Tibial nerve (tissue), 4 donors: ENCODE measurements around the gene BICDL2. TPM values are rescaled to one million over a fixed set of nuclear protein-coding genes. Genes with fewer than 3 reads are reported as not detected.
A peak's percentile ranks its signal among the peaks of the same experiment; 100 is the strongest.
"Not testable (repeated sequence)": the region's sequence is repeated elsewhere in the genome, so short reads cannot be mapped to it uniquely, and the experiment has no call there.

Experiments used
- DNase-seq, 2 donors: peaks; one replicate each; pipeline ENCODE4 v3.0.0-alpha.2; 2019; ENCODE audit warnings: low spot score in 2 of 2
- H3K27ac ChIP-seq, 4 donors: fragments of 200-600 bp; sonication (generic) in 3 of 4; one replicate each; pipeline ENCODE4 v1.5.1; 2017 to 2019; ENCODE audit warnings: mild to moderate bottlenecking in 1 of 4
- H3K27me3 ChIP-seq, 2 donors: fragments of 200-600 bp; sonication (generic) in 1 of 2; one replicate each; pipeline versions ENCODE4 v1.5.1 to v1.6.0; 2017 to 2019
- H3K36me3 ChIP-seq, 3 donors: fragments of 200-600 bp; sonication (generic); one replicate each; pipeline ENCODE4 v1.5.1; 2018 to 2019
- H3K4me1 ChIP-seq, 4 donors: fragments of 200-600 bp; sonication (generic) in 3 of 4; one replicate each; pipeline ENCODE4 v1.5.1; 2017 to 2019
- H3K4me3 ChIP-seq, 4 donors: fragments of 200-600 bp; sonication (generic) in 3 of 4; one replicate each; pipeline ENCODE4 v1.5.1; 2017 to 2019; ENCODE audit warnings: mild to moderate bottlenecking in 1 of 4, moderate library complexity in 1 of 4
- H3K9me3 ChIP-seq, 4 donors: fragments of 200-600 bp; sonication (generic) in 3 of 4; one replicate each; pipeline ENCODE4 v1.5.1; 2017 to 2019
- CTCF ChIP-seq, 5 experiments: fragments of 200-600 bp in 3 of 5; fragments of 450-650 bp in 2 of 5; sonication (generic) in 3 of 5; IDR thresholded peaks; one replicate each; pipeline ENCODE4 v1.5.1; 2016 to 2019; ENCODE audit warnings: antibody characterized with exemption in 5 of 5, mild to moderate bottlenecking in 3 of 5, moderate library complexity in 2 of 5
- EP300 ChIP-seq, 2 donors: sonication (generic); formaldehyde crosslinking; IDR thresholded peaks; one replicate each; pipeline ENCODE4 v1.6.1; 2017; ENCODE audit warnings: antibody characterized with exemption in 2 of 2, mild to moderate bottlenecking in 1 of 2
- POLR2A ChIP-seq, 2 donors: fragments of 450-650 bp; IDR thresholded peaks; one replicate each; pipeline ENCODE4 v1.6.1; 2017; ENCODE audit warnings: antibody characterized with exemption in 2 of 2, mild to moderate bottlenecking in 2 of 2, moderate library complexity in 2 of 2
- WGBS, 2 donors: methylation state at CpG; one replicate each; pipeline ENCODE4 v1.1.5; 2018; 5-methylcytosine and 5-hydroxymethylcytosine counted together
- total RNA-seq, 4 donors: library from RNA; depleted of rRNA; stranded (reverse); fragments of >200 nt; gene quantifications; one replicate each; pipeline ENCODE4 v1.1.0, GENCODE V29; 2016

Gene BICDL2
- not detected for total RNA-seq

- Histone ChIP-seq H3K27ac (peak within 1 kb of the TSS in 1 of 4 donors; percentile 68), H3K36me3 (no peaks in the 10 kb centered on the region), H3K4me1 (peaks cover 0 to 12% (median 0%) of the 10 kb centered on the region in 4 donors), H3K4me3 (peak within 1 kb of the TSS in 1 of 4 donors; percentile 31), H3K27me3 (peaks cover 3 to 97% of the 10 kb centered on the region in 2 donors), H3K9me3 (no peaks in the 10 kb centered on the region)
- WGBS, 2 donors, result 11 to 13% methylated on average over 23 to 25 of the region's 44 CpGs
- TF ChIP-seq POLR2A (IDR thresholded peaks at IDR 0.05), result no peak
- TF ChIP-seq CTCF (IDR thresholded peaks at IDR 0.05), result no peak
- no peak for TF ChIP-seq EP300 (IDR thresholded peaks at IDR 0.05)
- DNase-seq, result no peak
Observed at GRCh38 chr16:3036726-3037315, at the start of gene BICDL2. Gene BICDL2, minus strand, starts transcription at chr16:3036944. Its CDS starts 1,448 bp downstream, at chr16:3035496.

GRCh38 chr16:3085868-3086595, 49.3 kb upstream of the BICDL2 start:
- no peak for DNase-seq
- Histone ChIP-seq H3K9me3 (no peaks in the 10 kb centered on the region), H3K4me1 (peaks cover 0 to 10% (median 0%) of the 10 kb centered on the region in 4 donors), H3K27me3 (peaks cover 0 to 3% of the 10 kb centered on the region in 2 donors), H3K36me3 (no peaks in the 10 kb centered on the region), H3K27ac (peak overlapping the region in 1 of 4 donors; percentile 59), H3K4me3 (peak overlapping the region in 1 of 4 donors; percentile 41)
- WGBS, 2 donors, result 86 to 88% methylated on average over 17 of the region's 17 CpGs
- TF ChIP-seq EP300 (IDR thresholded peaks at IDR 0.05) (no peak), POLR2A (IDR thresholded peaks at IDR 0.05) (no peak), CTCF (IDR thresholded peaks at IDR 0.05) (no peak)

GRCh38 chr16:3084969-3085670, 48.4 kb upstream of the BICDL2 start:
- TF ChIP-seq CTCF (IDR thresholded peaks at IDR 0.05) (no peak), EP300 (IDR thresholded peaks at IDR 0.05) (no peak), POLR2A (IDR thresholded peaks at IDR 0.05) (no peak)
- Histone ChIP-seq H3K27ac (no peak overlapping the region), H3K4me3 (no peak overlapping the region), H3K9me3 (no peaks in the 10 kb centered on the region), H3K36me3 (no peaks in the 10 kb centered on the region), H3K4me1 (peaks cover 0 to 10% (median 0%) of the 10 kb centered on the region in 4 donors), H3K27me3 (peaks cover 0 to 5% of the 10 kb centered on the region in 2 donors)
- WGBS, 2 donors, result 63 to 76% methylated on average over 7 of the region's 7 CpGs
- no peak for DNase-seq

GRCh38 chr16:3084491-3084890, 47.7 kb upstream of the BICDL2 start:
- TF ChIP-seq POLR2A (IDR thresholded peaks at IDR 0.05), result no peak
- TF ChIP-seq CTCF (IDR thresholded peaks at IDR 0.05), result no peak
- TF ChIP-seq EP300 (IDR thresholded peaks at IDR 0.05), result no peak
- Histone ChIP-seq H3K9me3 (no peaks in the 10 kb centered on the region), H3K36me3 (no peaks in the 10 kb centered on the region), H3K27ac (no peak overlapping the region), H3K4me1 (peaks cover 0 to 10% (median 0%) of the 10 kb centered on the region in 4 donors), H3K4me3 (no peak overlapping the region), H3K27me3 (peaks cover 0 to 7% of the 10 kb centered on the region in 2 donors)
- 84 to 96% methylated on average over 1 of the region's 1 CpG for WGBS, 2 donors
- DNase-seq, result no peak

GRCh38 chr16:3083408-3083807, 46.7 kb upstream of the BICDL2 start:
- DNase-seq, H3K9me3 ChIP-seq, H3K27me3 ChIP-seq, H3K36me3 ChIP-seq, H3K4me1 ChIP-seq, H3K27ac ChIP-seq, H3K4me3 ChIP-seq: not testable (repeated sequence)
- 83 to 87% methylated on average over 7 of the region's 8 CpGs for WGBS, 2 donors

GRCh38 chr16:3081957-3082356, 45.2 kb upstream of the BICDL2 start:
- not testable (repeated sequence) for H3K9me3 ChIP-seq, H3K4me3 ChIP-seq, H3K36me3 ChIP-seq, H3K4me1 ChIP-seq, DNase-seq, H3K27me3 ChIP-seq, H3K27ac ChIP-seq
- WGBS, 2 donors, result 92 to 94% methylated on average over 13 of the region's 13 CpGs
